Endodermal cell (in vitro differentiated cells): ENCODE data around the gene SLC66A2. TPM values are rescaled to one million over a fixed set of nuclear protein-coding genes. Genes with fewer than 3 reads are reported as not detected.
A peak's percentile ranks its signal among the peaks of the same experiment; 100 is the strongest.

Source experiments
- DNase-seq: peaks from one replicate; pipeline ENCODE4 v3.0.0-alpha.2; 2017
- H3K27ac ChIP-seq: 2 replicates; pipeline ENCODE4 v1.5.1; 2013; ENCODE audit warnings: mild to moderate bottlenecking, low read depth, low read length, moderate library complexity
- H3K27me3 ChIP-seq: 2 replicates; pipeline ENCODE4 v1.6.1; 2013; ENCODE audit warnings: mild to moderate bottlenecking, low read length, moderate library complexity; ENCODE audit not compliant: insufficient read depth, control insufficient read depth, poor library complexity, severe bottlenecking
- H3K36me3 ChIP-seq: 2 replicates; pipeline ENCODE4 v1.7.0; 2013; ENCODE audit warnings: mild to moderate bottlenecking, low read length, moderate library complexity; ENCODE audit not compliant: control insufficient read depth, insufficient read depth
- H3K4me1 ChIP-seq: one replicate; pipeline ENCODE4 v1.7.0; 2013; ENCODE audit warnings: low read length; ENCODE audit not compliant: control insufficient read depth, insufficient read depth
- H3K4me3 ChIP-seq: 2 replicates; pipeline ENCODE4 v1.5.1; 2013; ENCODE audit warnings: mild to moderate bottlenecking, low read length, moderate library complexity
- H3K9ac ChIP-seq: 2 replicates; pipeline ENCODE4 v1.6.1; 2013; ENCODE audit warnings: mild to moderate bottlenecking, low read length, moderate library complexity; ENCODE audit not compliant: poor library complexity, severe bottlenecking; ENCODE audit errors: extremely low read depth
- H3K9me3 ChIP-seq: 2 replicates; pipeline ENCODE4 v1.6.1; 2013; ENCODE audit warnings: mild to moderate bottlenecking, low read length, moderate library complexity; ENCODE audit not compliant: control insufficient read depth
- H3K27ac Mint-ChIP-seq: 2 replicates; pipeline ENCODE4 v1.8.0; 2020; ENCODE audit warnings: mixed read lengths
- H3K27me3 Mint-ChIP-seq: 2 replicates; pipeline ENCODE4 v1.8.0; 2021; ENCODE audit warnings: mild to moderate bottlenecking, mixed read lengths; ENCODE audit not compliant: insufficient read depth
- H3K36me3 Mint-ChIP-seq: 2 replicates; pipeline ENCODE4 v1.8.0; 2020; ENCODE audit warnings: low read depth, mixed read lengths
- H3K4me1 Mint-ChIP-seq: 2 replicates; pipeline ENCODE4 v1.8.0; 2020; ENCODE audit warnings: mixed read lengths
- H3K4me3 Mint-ChIP-seq: 2 replicates; pipeline ENCODE4 v1.8.0; 2020; ENCODE audit warnings: mild to moderate bottlenecking, moderate library complexity, mixed read lengths
- H3K9me3 Mint-ChIP-seq: 2 replicates; pipeline ENCODE4 v1.8.0; 2020; ENCODE audit warnings: mild to moderate bottlenecking, mixed read lengths
- WGBS, 2 experiments: methylation state at CpG; one replicate each; pipeline versions ENCODE4 v1.1.5 to v1.1.7; 2013; ENCODE audit warnings: missing lambda C conversion rate in 2 of 2, mixed read lengths in 1 of 2; ENCODE audit not compliant: insufficient coverage in 1 of 2, insufficient read length in 1 of 2; 5-methylcytosine and 5-hydroxymethylcytosine counted together
- total RNA-seq, 2 donors: library from RNA; stranded (reverse); fragmentation: NEBNext Ultra II Directional in 1 of 2; extraction: Animal tissue kit (Norgen Biotek cat#: 25700) in 1 of 2; gene quantifications; 2 replicates in 1 of 2; 3 replicates in 1 of 2; pipeline ENCODE4 v1.2.1, GENCODE V29; 2021
- TF ChIP-seq, protein P1 (sequence below): fragments of 200-600 bp; sonication (generic); conservative IDR thresholded peaks from 2 replicates; pipeline ENCODE4 v1.5.0; 2021; ENCODE audit warnings: antibody characterized with exemption, mild to moderate bottlenecking

The SLC66A2 gene
- total RNA-seq, 2 donors from 2014 or later = 30.3 to 32.4 TPM

DNA sequence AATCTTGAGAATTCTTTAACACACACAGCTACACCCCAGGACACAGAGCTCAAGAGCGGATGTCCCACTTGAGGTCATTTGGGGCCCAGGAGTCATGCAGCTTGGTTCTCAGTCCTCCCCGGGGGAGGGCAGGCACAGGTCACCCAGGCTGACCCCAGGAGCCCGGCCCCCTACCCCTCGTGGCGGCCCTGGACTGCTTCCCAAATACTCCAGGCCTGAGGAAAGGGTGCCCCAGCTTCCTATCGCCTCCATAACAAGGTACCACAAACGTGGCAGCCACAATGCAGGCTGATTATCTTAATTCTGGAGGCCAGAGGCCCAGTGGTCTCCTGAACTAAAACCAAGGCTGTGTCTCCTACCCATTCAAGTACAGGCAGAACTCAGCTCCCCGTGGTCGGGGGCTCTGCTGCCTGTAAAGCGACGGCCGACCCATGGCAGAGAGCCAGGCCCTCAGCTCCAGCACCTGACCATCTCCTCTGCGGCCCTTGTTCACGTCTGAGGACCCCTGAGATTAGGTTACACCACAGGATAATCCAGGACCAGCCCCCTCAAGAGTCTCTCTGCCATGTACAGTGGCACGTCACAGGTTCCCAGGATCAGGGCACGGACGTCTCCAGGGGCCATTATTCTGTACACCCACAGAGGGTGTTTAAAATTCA, 10.5 kb downstream of the SLC66A2 start:
- no peak overlapping the region for H3K4me3 Mint-ChIP-seq
- 93 to 97% methylated on average over 15 to 17 of the region's 17 CpGs for WGBS, 2 experiments

DNA sequence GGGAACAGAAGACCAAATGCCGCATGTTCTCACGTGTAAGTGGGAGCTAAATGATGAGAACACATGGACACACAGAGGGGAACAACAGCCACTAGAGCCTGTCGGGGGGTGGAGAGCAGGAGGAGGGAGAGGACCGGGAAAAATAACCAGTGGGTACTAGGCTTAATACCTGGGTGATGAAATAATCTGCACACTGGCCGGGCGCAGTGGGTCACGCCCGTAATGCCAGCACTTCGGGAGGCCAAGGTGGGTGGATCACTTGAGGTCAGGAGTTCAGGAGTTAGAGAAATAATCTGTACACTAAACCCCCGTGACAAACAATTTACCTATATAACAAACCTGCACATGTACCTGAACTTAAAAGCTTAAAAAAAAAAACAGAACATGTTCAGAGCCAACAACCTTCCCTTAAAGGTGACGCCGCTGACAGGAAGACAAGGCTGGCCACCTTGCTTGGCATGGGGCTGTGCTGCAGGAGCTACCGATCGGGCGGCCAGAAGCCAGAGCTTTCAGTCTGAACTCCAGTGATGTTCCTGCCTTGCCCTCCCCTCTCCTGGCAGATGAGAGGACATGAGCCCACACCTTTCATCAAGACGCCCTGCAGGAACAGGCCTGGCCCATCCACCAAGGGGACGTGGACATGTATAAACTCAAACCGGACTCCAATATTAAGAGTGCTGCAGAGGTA, 11.2 kb downstream of the SLC66A2 start:
- TF ChIP-seq, protein P1, sequence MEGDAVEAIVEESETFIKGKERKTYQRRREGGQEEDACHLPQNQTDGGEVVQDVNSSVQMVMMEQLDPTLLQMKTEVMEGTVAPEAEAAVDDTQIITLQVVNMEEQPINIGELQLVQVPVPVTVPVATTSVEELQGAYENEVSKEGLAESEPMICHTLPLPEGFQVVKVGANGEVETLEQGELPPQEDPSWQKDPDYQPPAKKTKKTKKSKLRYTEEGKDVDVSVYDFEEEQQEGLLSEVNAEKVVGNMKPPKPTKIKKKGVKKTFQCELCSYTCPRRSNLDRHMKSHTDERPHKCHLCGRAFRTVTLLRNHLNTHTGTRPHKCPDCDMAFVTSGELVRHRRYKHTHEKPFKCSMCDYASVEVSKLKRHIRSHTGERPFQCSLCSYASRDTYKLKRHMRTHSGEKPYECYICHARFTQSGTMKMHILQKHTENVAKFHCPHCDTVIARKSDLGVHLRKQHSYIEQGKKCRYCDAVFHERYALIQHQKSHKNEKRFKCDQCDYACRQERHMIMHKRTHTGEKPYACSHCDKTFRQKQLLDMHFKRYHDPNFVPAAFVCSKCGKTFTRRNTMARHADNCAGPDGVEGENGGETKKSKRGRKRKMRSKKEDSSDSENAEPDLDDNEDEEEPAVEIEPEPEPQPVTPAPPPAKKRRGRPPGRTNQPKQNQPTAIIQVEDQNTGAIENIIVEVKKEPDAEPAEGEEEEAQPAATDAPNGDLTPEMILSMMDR = no peak
- Mint-ChIP-seq H3K27ac (no peak overlapping the region), H3K4me3 (no peak overlapping the region), H3K9me3 (peaks cover 3% of the 10 kb centered on the region), H3K27me3 (peaks cover 3% of the 10 kb centered on the region), H3K36me3 (peaks cover 55% of the 10 kb centered on the region), H3K4me1 (peaks cover 24% of the 10 kb centered on the region)
- WGBS, 2 experiments = 96% methylated on average over 9 to 18 of the region's 18 CpGs
- Histone ChIP-seq H3K4me3 (no peak overlapping the region), H3K9ac (no peak overlapping the region), H3K27me3 (no peaks in the 10 kb centered on the region), H3K9me3 (peaks cover 10% of the 10 kb centered on the region), H3K36me3 (peaks cover 39% of the 10 kb centered on the region), H3K27ac (no peak overlapping the region), H3K4me1 (peaks cover 11% of the 10 kb centered on the region)
- peak; percentile 20 for DNase-seq

More for the DNA sequence above, 10.5 kb downstream of the SLC66A2 start:
- Histone ChIP-seq H3K27me3 (no peaks in the 10 kb centered on the region), H3K36me3 (peaks cover 33% of the 10 kb centered on the region), H3K4me1 (peaks cover 11% of the 10 kb centered on the region), H3K9me3 (peaks cover 3% of the 10 kb centered on the region), H3K27ac (no peak overlapping the region), H3K4me3 (no peak overlapping the region), H3K9ac (no peak overlapping the region)
- peaks cover 3% of the 10 kb centered on the region for H3K27me3 Mint-ChIP-seq
- H3K36me3 Mint-ChIP-seq = peaks cover 48% of the 10 kb centered on the region
- TF ChIP-seq, protein P1 = no peak
- H3K9me3 Mint-ChIP-seq = peaks cover under 1% of the 10 kb centered on the region
- H3K27ac Mint-ChIP-seq = no peak overlapping the region
- H3K4me1 Mint-ChIP-seq = peaks cover 25% of the 10 kb centered on the region
- DNase-seq = peak; percentile 32

DNA sequence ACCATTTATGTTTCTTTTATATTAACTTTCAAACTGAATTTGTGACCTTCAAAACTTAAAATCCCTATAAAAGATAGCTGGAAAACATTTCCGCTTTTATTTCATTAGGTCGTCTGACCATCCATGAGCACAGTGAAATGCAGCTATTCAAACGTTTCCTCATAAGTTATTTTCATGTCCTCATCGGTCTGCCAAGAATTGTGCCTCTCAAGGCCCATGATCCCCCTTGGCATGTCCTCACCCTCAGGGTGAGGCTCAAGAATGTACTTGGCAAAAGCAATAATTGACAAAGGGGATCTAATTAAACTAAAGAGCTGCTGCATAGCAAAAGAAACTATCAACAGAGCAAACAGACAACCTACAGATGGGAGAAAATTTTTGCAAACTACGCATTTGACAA, 12.4 kb downstream of the SLC66A2 start:
- H3K36me3 Mint-ChIP-seq = peaks cover 65% of the 10 kb centered on the region
- 91 to 97% methylated on average over 5 of the region's 5 CpGs for WGBS, 2 experiments
- peaks cover 3% of the 10 kb centered on the region for H3K27me3 Mint-ChIP-seq
- peak; percentile 5 for DNase-seq
- no peaks in the 10 kb centered on the region for H3K27me3 ChIP-seq
- peaks cover 11% of the 10 kb centered on the region for H3K4me1 ChIP-seq
- peaks cover 3% of the 10 kb centered on the region for H3K9me3 Mint-ChIP-seq
- H3K27ac Mint-ChIP-seq = no peak overlapping the region
- H3K4me3 Mint-ChIP-seq = no peak overlapping the region
- peaks cover 42% of the 10 kb centered on the region for H3K36me3 ChIP-seq
- H3K27ac ChIP-seq = no peak overlapping the region
- no peak overlapping the region for H3K4me3 ChIP-seq
- TF ChIP-seq, protein P1 = no peak
- H3K9me3 ChIP-seq = peaks cover 11% of the 10 kb centered on the region
- H3K9ac ChIP-seq = no peak overlapping the region
- H3K4me1 Mint-ChIP-seq = peaks cover 21% of the 10 kb centered on the region
